ENCODE measurements around the gene RAG1. TPM values are rescaled to one million over a fixed set of nuclear protein-coding genes. Genes with fewer than 3 reads are reported as not detected.

The RAG1 gene
- total RNA-seq, 2 donors from 2014 or later, result 0.33 to 0.52 TPM

- Histone ChIP-seq H3K4me3 (no peak overlapping the region), H3K36me3 (replicated peaks in 1 of 2; ENCODE audit: insufficient read depth in 1 of 2, low read depth in 2 of 2) (no peaks in the 10 kb centered on the region), H3K27me3 (no peaks in the 10 kb centered on the region), H3K27ac (peak overlapping the region in 3 of 4 donors; percentile 36 to 56 (median 45)), H3K9me3 (no peaks in the 10 kb centered on the region), H3K4me1 (peaks cover 22% of the 10 kb centered on the region)
- TF ChIP-seq, protein P1, sequence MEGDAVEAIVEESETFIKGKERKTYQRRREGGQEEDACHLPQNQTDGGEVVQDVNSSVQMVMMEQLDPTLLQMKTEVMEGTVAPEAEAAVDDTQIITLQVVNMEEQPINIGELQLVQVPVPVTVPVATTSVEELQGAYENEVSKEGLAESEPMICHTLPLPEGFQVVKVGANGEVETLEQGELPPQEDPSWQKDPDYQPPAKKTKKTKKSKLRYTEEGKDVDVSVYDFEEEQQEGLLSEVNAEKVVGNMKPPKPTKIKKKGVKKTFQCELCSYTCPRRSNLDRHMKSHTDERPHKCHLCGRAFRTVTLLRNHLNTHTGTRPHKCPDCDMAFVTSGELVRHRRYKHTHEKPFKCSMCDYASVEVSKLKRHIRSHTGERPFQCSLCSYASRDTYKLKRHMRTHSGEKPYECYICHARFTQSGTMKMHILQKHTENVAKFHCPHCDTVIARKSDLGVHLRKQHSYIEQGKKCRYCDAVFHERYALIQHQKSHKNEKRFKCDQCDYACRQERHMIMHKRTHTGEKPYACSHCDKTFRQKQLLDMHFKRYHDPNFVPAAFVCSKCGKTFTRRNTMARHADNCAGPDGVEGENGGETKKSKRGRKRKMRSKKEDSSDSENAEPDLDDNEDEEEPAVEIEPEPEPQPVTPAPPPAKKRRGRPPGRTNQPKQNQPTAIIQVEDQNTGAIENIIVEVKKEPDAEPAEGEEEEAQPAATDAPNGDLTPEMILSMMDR (IDR thresholded peaks at IDR 0.05), result no peak
- no peak for TF ChIP-seq POLR2A (IDR thresholded peaks at IDR 0.05)
- intact Hi-C loops (cut with DNase I), result no loop called here
- DNase-seq (peak; percentile 26 to 60 (median 46)), ATAC-seq (peak; percentile 95)
- 14 to 24% methylated on average over 4 of the region's 4 CpGs for WGBS, 2 donors
Measured at GRCh38 chr11:36628765-36629244, 61.0 kb downstream of the RAG1 start.

Other genes with a start within 250 kb of the RAG1 start
- gene TRAF6, start 57.7 kb upstream of the RAG1 start, total RNA-seq, result 1 to 10 TPM; 7.5 to 9.2 TPM
- gene IFTAP, start 26.5 kb downstream of the RAG1 start, total RNA-seq, result 10 to 100 TPM; 11.9 to 14.3 TPM
- gene RAG2, start 30.2 kb downstream of the RAG1 start, total RNA-seq, result not detected

All from body of pancreas (tissue), 4 donors.